ENCODE results near the gene A1CF. TPM values are rescaled to one million over a fixed set of nuclear protein-coding genes. Genes with fewer than 3 reads are reported as not detected.

Gene A1CF
- polyA plus RNA-seq, 3 donors, result not detected

DNA sequence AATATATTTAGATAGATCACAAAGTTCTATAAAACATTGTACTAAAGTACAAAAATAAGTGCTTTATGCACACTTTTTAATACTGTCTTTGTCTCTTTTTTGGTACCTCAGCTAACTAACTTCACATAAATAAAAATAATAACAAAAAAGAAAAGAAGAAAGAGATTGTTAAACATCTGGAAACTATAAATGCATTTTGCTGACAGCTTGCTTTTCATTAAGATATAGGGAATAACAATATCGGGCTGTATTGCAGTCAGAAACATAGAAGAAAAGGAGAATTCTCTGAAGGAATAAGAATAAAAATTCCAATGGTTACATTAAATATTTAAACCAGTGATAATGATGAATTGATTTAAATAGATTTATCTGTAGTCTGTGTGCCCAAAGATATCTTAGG, 85.8 kb downstream of the A1CF start:
- Mint-ChIP-seq H3K27ac (no peak overlapping the region), H3K4me1 (no peaks in the 10 kb centered on the region), H3K4me3 (no peak overlapping the region), H3K9me3 (peaks cover 3 to 7% (median 3%) of the 10 kb centered on the region in 7 donors), H3K27me3 (ENCODE audit: low read depth in 3 of 3) (peaks cover 0 to 9% (median 1%) of the 10 kb centered on the region in 3 donors), H3K36me3 (no peaks in the 10 kb centered on the region)
- Histone ChIP-seq H3K4me1 (ENCODE audit: control insufficient read depth in 1 of 2, insufficient read depth in 2 of 2, low read length in 2 of 2) (no peaks in the 10 kb centered on the region), H3K4me2 (replicated peaks; ENCODE audit: extremely low read depth, low read length, poor library complexity, severe bottlenecking) (no peak overlapping the region), H3K9ac (ENCODE audit: insufficient read depth, low read length, poor library complexity, severe bottlenecking) (no peak overlapping the region), H3K79me2 (ENCODE audit: insufficient read depth, low read length) (no peaks in the 10 kb centered on the region), H2AFZ (ENCODE audit: insufficient read depth, low read depth, low read length, poor library complexity, severe bottlenecking) (no peak overlapping the region), H3K27me3 (ENCODE audit: control insufficient read depth in 2 of 2, insufficient read depth in 2 of 2, low read length in 2 of 2) (peaks cover 0 to 3% of the 10 kb centered on the region in 2 donors), H3K9me3 (replicated peaks in 1 of 2; ENCODE audit: control insufficient read depth in 1 of 2, insufficient read depth in 1 of 2, low read length in 2 of 2) (peaks cover 0 to 6% of the 10 kb centered on the region in 2 donors), H3K4me3 (replicated peaks in 1 of 3; ENCODE audit: low read depth in 2 of 3, low read length in 3 of 3) (no peak overlapping the region), H3K36me3 (replicated peaks in 1 of 2; ENCODE audit: control insufficient read depth in 1 of 2, insufficient read depth in 2 of 2, low read length in 2 of 2) (no peaks in the 10 kb centered on the region), H4K20me1 (ENCODE audit: insufficient read depth, low read length) (no peaks in the 10 kb centered on the region), H3K27ac (ENCODE audit: low read depth in 1 of 2, low read length in 2 of 2) (no peak overlapping the region)
- DNase-seq, result no peak
- TF ChIP-seq, protein P1, sequence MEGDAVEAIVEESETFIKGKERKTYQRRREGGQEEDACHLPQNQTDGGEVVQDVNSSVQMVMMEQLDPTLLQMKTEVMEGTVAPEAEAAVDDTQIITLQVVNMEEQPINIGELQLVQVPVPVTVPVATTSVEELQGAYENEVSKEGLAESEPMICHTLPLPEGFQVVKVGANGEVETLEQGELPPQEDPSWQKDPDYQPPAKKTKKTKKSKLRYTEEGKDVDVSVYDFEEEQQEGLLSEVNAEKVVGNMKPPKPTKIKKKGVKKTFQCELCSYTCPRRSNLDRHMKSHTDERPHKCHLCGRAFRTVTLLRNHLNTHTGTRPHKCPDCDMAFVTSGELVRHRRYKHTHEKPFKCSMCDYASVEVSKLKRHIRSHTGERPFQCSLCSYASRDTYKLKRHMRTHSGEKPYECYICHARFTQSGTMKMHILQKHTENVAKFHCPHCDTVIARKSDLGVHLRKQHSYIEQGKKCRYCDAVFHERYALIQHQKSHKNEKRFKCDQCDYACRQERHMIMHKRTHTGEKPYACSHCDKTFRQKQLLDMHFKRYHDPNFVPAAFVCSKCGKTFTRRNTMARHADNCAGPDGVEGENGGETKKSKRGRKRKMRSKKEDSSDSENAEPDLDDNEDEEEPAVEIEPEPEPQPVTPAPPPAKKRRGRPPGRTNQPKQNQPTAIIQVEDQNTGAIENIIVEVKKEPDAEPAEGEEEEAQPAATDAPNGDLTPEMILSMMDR (IDR thresholded peaks at IDR 0.05), result no peak
- intact Hi-C loops (cut with micrococcal nuclease), result no loop called here
- WGBS (ENCODE audit: insufficient coverage), result no CpG with 5 or more reads among the region's 1 CpG

- H3K36me3 Mint-ChIP-seq, result no peaks in the 10 kb centered on the region
- no peak overlapping the region for H2AFZ ChIP-seq (ENCODE audit: insufficient read depth, low read depth, low read length, poor library complexity, severe bottlenecking)
- no peaks in the 10 kb centered on the region for H3K4me1 Mint-ChIP-seq
- 50% methylated on average over 1 of the region's 3 CpGs for WGBS (ENCODE audit: insufficient coverage)
- no peak overlapping the region for H3K4me3 ChIP-seq (replicated peaks in 1 of 3; ENCODE audit: low read depth in 2 of 3, low read length in 3 of 3)
- no peak overlapping the region for H3K9ac ChIP-seq (ENCODE audit: insufficient read depth, low read length, poor library complexity, severe bottlenecking)
- no peak overlapping the region for H3K4me3 Mint-ChIP-seq
- intact Hi-C loops (cut with micrococcal nuclease), result no loop called here
- DNase-seq, result no peak
- no peaks in the 10 kb centered on the region for H4K20me1 ChIP-seq (ENCODE audit: insufficient read depth, low read length)
- H3K9me3 ChIP-seq (replicated peaks in 1 of 2; ENCODE audit: control insufficient read depth in 1 of 2, insufficient read depth in 1 of 2, low read length in 2 of 2), result peaks cover 0 to 6% of the 10 kb centered on the region in 2 donors
- TF ChIP-seq, protein P1 (IDR thresholded peaks at IDR 0.05), result no peak
- H3K4me2 ChIP-seq (replicated peaks; ENCODE audit: extremely low read depth, low read length, poor library complexity, severe bottlenecking), result no peak overlapping the region
- peaks cover 0 to 3% of the 10 kb centered on the region in 2 donors for H3K27me3 ChIP-seq (ENCODE audit: control insufficient read depth in 2 of 2, insufficient read depth in 2 of 2, low read length in 2 of 2)
- no peak overlapping the region for H3K27ac Mint-ChIP-seq
- H3K9me3 Mint-ChIP-seq, result peaks cover 3 to 7% (median 4%) of the 10 kb centered on the region in 7 donors
- H3K4me1 ChIP-seq (ENCODE audit: control insufficient read depth in 1 of 2, insufficient read depth in 2 of 2, low read length in 2 of 2), result no peaks in the 10 kb centered on the region
- peaks cover 0 to 8% (median 1%) of the 10 kb centered on the region in 3 donors for H3K27me3 Mint-ChIP-seq (ENCODE audit: low read depth in 3 of 3)
- no peaks in the 10 kb centered on the region for H3K36me3 ChIP-seq (replicated peaks in 1 of 2; ENCODE audit: control insufficient read depth in 1 of 2, insufficient read depth in 2 of 2, low read length in 2 of 2)
- no peaks in the 10 kb centered on the region for H3K79me2 ChIP-seq (ENCODE audit: insufficient read depth, low read length)
- H3K27ac ChIP-seq (ENCODE audit: low read depth in 1 of 2, low read length in 2 of 2), result no peak overlapping the region
Measured at GRCh38 chr10:50798297-50798696, 87.1 kb downstream of the A1CF start.

Measured in CD14-positive monocyte (primary cell).